ELF-1 (cell line): Measurements from ENCODE around the gene ELF4.

ENCODE experiments used
- DNase-seq: peaks from one replicate; pipeline ENCODE4 v3.0.0-alpha.2; 2016; ENCODE audit warnings: low read depth, low spot score

Gene ELF4

GRCh38 chrX:130114141-130114588 lies 3.9 kb upstream of the ELF4 start:
- DNase-seq, result no peak

DNA sequence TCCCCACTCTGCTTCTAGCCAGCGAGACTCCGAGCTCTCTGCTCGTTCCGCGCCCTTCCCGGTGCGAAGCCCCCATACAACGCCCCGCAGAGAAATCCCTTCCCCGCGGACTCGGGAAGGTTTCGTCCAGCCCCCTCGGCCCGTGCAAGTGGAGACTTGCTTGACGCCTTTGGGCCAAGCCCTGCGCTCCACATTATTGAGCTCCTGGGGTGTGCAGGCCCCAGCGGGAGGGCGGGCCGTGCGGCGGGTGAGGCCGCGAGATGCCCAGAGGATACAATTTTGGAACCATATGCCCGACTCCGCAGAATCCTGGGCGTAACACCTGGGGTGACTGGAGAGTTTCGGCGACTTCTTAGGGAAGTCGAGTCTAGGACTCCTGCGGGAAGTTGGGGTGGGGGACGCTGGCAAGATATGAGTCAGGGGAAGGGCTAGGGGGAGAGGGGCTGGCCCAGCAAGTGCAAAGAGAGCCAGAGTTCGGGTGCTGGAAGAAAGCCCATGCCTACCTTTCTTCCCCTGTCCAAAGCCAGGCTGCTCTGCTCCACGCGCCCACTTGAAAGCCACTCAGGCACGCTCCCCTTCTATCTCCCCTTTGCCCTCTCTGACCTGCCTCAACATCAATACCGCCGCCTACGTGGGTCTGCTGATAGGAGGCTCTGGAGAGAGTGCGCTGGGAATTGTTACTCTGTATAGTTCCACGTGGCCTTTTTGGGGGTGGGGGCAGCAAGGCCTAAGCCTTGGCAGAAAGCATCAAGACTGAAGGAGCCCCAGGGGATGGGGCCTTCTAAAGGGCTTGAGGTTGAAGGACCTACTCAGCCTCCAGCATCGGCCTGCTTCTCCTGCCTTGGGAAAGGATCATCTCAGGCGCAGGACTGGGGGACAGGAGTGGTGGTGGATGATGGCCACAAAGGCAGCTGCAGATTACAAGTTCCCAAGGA lies 1.2 kb upstream of the ELF4 start:
- peak; percentile 44 for DNase-seq

- DNase-seq, result peak; percentile 43
These were observed 593 bp downstream of the ELF4 start for GRCh38 chrX:130109429-130110378.

- peak; percentile 58 for DNase-seq
These were observed 1.5 kb downstream of the ELF4 start for GRCh38 chrX:130108647-130109428.

- DNase-seq, result peak; percentile 57
These were observed 4.2 kb downstream of the ELF4 start for GRCh38 chrX:130106071-130106470.

GRCh38 chrX:130105244-130105643 lies 5.1 kb downstream of the ELF4 start:
- peak; percentile 51 for DNase-seq

DNA sequence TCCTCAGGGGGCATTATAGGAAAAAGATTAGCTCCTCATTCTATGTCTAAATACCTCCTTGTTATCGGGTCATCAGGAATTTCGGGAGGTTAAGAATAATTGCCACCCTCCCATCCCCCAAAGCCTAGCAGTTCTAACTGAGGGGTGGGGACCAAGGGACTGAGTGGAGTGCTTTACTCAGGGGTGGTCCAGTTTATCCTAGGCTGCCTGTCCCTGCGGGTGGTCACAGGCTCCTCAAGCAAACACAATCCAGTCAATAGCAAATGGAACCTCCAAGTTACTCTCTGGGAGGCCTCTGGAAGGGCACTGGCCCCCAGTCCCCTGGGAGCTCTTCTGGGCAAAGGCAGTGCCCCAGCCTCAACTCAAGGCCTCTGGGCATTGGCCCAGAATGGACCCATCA lies 6.7 kb downstream of the ELF4 start:
- DNase-seq, result peak; percentile 30

DNA sequence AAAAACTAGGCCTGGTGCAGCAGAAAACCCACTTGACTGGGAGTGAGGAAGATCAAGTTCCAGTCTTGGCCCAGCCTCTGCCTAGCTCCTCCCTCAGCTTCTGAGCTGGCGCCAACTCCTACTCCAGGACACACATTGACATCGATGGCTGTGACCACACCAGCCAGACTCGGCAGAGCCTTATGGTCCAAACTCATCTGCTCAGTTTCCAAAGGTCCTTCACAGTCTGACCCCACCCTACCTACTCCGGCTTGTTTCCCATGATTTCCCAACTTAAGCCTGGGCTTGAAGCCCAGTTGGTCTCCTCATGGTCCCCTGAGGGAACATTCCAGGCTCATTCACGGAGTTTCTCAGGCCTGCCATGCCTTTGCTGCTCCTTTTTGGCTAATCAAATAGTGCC lies 10.1 kb downstream of the ELF4 start:
- DNase-seq, result peak; percentile 48

DNA sequence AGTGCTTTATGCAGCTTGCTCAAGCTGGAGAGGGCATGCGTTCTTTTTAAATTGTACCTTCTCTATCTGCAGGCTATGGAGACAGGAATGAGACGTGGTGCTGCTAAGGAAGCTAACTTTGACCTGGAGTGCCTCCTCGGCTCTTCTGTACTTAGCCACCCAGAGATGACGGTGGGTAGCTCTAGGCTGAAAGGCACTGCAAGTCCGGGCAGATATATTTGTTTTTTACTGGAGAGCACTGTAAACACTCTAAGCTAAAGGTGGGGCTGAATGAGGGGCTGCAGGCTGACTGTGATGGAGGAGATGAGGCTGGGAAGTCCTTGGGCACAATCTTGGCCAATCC lies 12.1 kb downstream of the ELF4 start:
- no peak for DNase-seq

GRCh38 chrX:130097507-130098209 lies 12.6 kb downstream of the ELF4 start:
- peak; percentile 81 for DNase-seq

DNA sequence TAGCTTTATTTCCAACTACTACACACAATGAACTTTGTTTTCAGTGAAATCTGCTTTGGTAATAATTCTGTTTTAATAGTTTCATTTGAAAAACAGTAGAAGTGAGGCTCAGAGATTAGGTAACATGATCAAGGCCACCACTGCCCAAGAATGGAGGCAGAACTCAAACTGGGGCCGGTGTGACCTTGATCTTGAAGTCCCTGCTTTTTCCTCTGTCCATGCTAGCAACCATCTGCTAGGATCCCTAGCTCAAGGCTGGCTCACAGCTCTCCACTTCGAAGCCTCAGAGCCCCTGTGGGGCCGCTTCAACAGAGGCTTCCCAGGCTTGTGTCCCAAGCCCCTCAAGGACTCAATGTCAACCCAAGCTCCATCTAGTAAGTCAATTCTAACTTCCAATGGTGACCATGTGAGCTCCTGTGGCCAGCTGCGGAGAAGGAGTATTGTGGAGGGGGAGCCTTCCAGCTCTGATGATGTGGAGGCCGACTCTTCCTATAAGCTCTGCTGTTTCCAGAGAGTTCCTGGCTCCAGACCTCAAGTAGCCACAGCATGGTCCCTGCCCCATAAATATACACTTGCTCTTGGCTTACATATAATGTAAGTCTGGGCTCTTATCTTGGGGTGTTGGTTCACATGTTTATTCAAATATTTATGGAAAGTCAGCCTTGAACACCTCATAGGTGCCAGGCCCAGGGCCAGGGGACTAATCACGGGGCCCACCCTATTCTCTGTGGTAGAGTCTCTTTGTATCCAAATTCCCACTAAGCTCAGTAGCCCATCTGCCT lies 14.9 kb downstream of the ELF4 start:
- DNase-seq, result no peak

GRCh38 chrX:130094696-130095095 lies 15.6 kb downstream of the ELF4 start:
- DNase-seq, result no peak

DNA sequence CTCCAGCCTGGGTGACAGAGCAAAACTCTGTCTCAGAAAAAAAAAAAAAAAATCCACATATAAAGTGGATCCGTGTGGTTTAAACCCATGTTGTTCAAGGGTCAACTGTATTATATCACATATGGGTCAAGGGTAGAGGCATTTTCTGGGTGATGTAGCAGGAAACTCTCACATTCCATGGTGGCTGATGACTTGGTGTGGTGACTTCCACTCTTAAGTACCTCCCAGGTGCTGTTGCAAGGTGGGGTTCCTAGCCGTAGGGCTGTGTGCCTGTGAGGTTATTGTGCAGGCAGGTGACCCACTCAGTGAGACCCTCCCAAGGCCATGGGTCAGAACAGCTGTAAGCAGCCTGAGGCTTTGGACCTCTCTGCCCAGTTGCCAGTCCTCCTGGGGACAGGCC lies 17.0 kb downstream of the ELF4 start:
- no peak for DNase-seq

DNA sequence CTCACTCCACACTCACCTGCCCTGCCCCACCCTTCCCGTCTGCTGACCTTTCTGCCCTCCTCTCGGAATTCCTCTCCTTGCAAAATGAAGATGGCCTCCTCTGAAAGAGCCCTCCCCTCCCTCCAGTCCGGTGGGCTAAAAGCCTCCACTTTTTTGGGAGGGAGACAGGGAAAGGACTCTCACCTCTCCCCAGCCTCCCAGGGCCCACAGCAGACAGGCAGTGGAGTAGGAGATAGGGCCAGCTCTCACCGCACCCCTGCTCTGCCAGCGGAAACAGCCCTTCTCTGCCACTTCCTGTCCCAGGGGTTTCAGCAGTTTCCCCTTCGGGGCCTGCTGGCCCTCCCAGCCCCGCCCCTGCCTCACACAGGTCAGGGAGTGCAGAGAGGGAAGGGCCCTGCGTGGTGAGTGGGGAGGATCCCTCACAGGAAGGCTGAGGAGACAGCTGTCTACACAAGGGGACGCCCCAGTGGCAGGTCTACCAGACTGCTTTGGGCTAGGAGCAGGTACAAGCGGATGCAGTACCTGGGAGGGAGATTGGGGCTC lies 18.2 kb downstream of the ELF4 start:
- peak; percentile 60 for DNase-seq

DNA sequence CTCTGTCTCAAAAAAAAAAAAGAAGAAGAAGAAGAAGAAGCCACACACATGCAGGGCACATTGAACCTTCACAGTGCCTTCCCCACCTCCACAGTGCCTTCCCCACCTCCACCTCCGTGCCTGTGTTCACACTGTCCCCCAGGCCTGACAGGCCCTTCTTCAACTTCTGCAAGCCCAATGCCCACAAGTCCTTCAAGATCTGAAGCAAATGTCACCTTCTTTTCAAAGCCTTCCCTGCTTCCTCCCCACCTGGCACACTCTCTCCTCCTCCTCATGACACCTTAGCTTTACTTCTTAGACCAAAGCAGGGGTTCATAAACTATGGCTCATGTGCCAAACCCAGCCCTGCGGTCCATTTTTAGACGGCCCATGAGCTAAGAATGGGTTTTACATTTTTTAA lies 19.9 kb downstream of the ELF4 start:
- DNase-seq, result no peak

DNA sequence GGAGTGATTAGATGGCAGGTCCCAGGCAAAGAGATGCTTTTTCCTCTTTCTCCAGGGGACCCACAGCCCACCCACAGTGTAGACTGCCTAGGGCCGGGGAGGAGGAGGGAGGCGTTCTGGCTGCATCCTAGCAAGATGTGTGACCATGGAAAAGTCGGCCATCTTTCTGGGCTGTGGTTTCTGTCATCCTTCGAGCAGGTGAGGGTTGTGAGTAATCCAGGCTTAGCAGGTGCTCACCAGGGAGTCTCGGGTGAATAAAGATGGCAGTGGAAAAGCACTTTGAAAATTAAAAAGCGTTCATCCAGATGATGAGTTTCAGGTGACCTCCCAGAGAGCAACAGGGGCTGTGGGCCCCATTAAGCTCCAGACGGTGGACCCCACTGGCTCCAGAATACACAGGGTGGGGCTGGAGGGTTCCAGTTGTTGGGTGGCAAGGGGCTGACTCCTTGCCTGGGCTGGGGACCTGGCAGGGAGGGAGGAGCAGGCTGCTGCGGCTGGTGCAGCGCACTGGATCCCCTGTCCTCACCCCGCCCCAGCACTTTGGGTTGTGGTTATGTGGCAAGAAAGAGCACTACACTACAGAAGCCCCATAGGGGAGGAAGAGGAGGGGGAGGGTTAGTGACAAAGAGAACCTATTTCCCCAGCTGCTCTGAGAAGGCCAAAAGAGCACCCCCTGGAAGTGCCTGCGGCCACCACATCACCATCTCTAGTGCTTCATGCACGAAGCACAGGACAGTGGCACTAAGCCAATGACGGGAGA lies 23.7 kb downstream of the ELF4 start:
- peak; percentile 23 for DNase-seq

- no peak for DNase-seq
These were observed 24.5 kb downstream of the ELF4 start for GRCh38 chrX:130085551-130086446.

GRCh38 chrX:130084631-130085237 lies 25.6 kb downstream of the ELF4 start:
- no peak for DNase-seq
